SK-N-SH (cell line): ENCODE measurements around the gene TIAL1. TPM values are rescaled to one million over a fixed set of nuclear protein-coding genes. Genes with fewer than 3 reads are reported as not detected.

ENCODE experiments used
- CTCF ChIA-PET: fragments of 300-600, 350-600 bp; formaldehyde crosslinking; extraction: SDS; loops from one replicate; lab custom pipeline; 2021; lab: Yijun Ruan, JAX
- POLR2A ChIA-PET: fragments of 350-600 bp; sonication (Branson Sonifier 250); formaldehyde crosslinking; extraction: SDS; loops from one replicate; lab custom pipeline; 2020; ENCODE audit warnings: antibody characterized with exemption, inconsistent platforms; lab: Yijun Ruan, JAX
- DNase-seq: peaks from one replicate; pipeline ENCODE4 v3.0.0; 2012
- H2AFZ ChIP-seq: fragments of 200-600 bp; sonication (generic); 2 replicates; pipeline ENCODE4 v1.8.1; 2016; ENCODE audit warnings: antibody characterized with exemption, mild to moderate bottlenecking, low read depth
- H3F3A ChIP-seq: fragments of 200-600 bp; sonication (generic); replicated peaks from 2 replicates; pipeline ENCODE3; 2016; ENCODE audit warnings: antibody characterized with exemption, mild to moderate bottlenecking; ENCODE audit not compliant: insufficient read depth
- H3K27ac ChIP-seq, 2 experiments: fragments of 200-500 bp in 1 of 2; fragments of 200-600 bp in 1 of 2; sonication (Bioruptor generic) in 1 of 2; sonication (generic), shearing (Covaris generic) in 1 of 2; 2 replicates each; pipeline versions ENCODE4 v1.5.1 to v1.6.1; 2014 to 2016; ENCODE audit warnings: low read depth in 2 of 2, inconsistent platforms in 1 of 2, low read length in 1 of 2, mild to moderate bottlenecking in 1 of 2, mixed read lengths in 1 of 2
- H3K27me3 ChIP-seq: fragments of 200-600 bp; sonication (generic), shearing (Covaris generic); 2 replicates; pipeline ENCODE4 v1.6.1; 2016; ENCODE audit warnings: mixed run types; ENCODE audit not compliant: insufficient read depth
- H3K36me3 ChIP-seq, 2 experiments: fragments of 200-500 bp in 1 of 2; fragments of 200-600 bp in 1 of 2; sonication (Bioruptor generic) in 1 of 2; sonication (generic) in 1 of 2; replicated peaks in 1 of 2; 2 replicates each; pipeline versions ENCODE3 to v1.5.1; 2014 to 2016; ENCODE audit warnings: low read length in 1 of 2, mild to moderate bottlenecking in 1 of 2; ENCODE audit not compliant: insufficient read depth in 2 of 2, control insufficient read depth in 1 of 2
- H3K4me1 ChIP-seq, 2 experiments: fragments of 200-500 bp in 1 of 2; fragments of 200-600 bp in 1 of 2; sonication (Bioruptor generic) in 1 of 2; sonication (generic), shearing (Covaris generic) in 1 of 2; 2 replicates each; pipeline versions ENCODE4 v1.5.1 to v1.6.1; 2014 to 2016; ENCODE audit warnings: low read depth in 1 of 2, low read length in 1 of 2, mixed run types in 1 of 2; ENCODE audit not compliant: insufficient read depth in 2 of 2, control insufficient read depth in 1 of 2
- H3K4me2 ChIP-seq: fragments of 200-600 bp; sonication (generic), shearing (Covaris generic); 2 replicates; pipeline ENCODE4 v1.6.1; 2017; ENCODE audit warnings: mixed run types
- H3K4me3 ChIP-seq, 2 experiments: fragments of 200-500 bp in 1 of 2; fragments of 200-600 bp in 1 of 2; sonication (Bioruptor generic) in 1 of 2; sonication (generic), shearing (Covaris generic) in 1 of 2; 2 replicates each; pipeline versions ENCODE4 v1.5.1 to v1.8.1; 2014 to 2016; ENCODE audit warnings: low read depth in 2 of 2, inconsistent platforms in 1 of 2, low read length in 1 of 2, mild to moderate bottlenecking in 1 of 2, mixed read lengths in 1 of 2, moderate library complexity in 1 of 2
- H3K79me2 ChIP-seq: fragments of 200-600 bp; sonication (generic); 2 replicates; pipeline ENCODE4 v1.8.1; 2017; ENCODE audit warnings: mild to moderate bottlenecking; ENCODE audit not compliant: insufficient read depth
- H3K9ac ChIP-seq: fragments of 200-600 bp; sonication (generic); 2 replicates; pipeline ENCODE4 v1.6.1; 2017; ENCODE audit warnings: mixed run types
- H3K9me2 ChIP-seq: fragments of 200-600 bp; sonication (generic); 2 replicates; pipeline ENCODE4 v1.6.1; 2017; ENCODE audit warnings: mixed run types
- H3K9me3 ChIP-seq: fragments of 200-600 bp; sonication (generic); 2 replicates; pipeline ENCODE4 v1.6.1; 2017; ENCODE audit warnings: mixed run types, mild to moderate bottlenecking, moderate library complexity
- H4K20me1 ChIP-seq: fragments of 200-600 bp; sonication (generic); 2 replicates; pipeline ENCODE4 v1.6.1; 2017; ENCODE audit warnings: mild to moderate bottlenecking, mixed run types; ENCODE audit not compliant: insufficient read depth
- EP300 ChIP-seq, 2 experiments: IDR thresholded peaks; 2 replicates each; pipeline versions ENCODE4 v1.4.0 to v1.6.1; 2012; ENCODE audit warnings: borderline replicate concordance in 1 of 2, low read depth in 1 of 2, low read length in 1 of 2
- EZH2phosphoT487 ChIP-seq: fragments of 200-600 bp; sonication (generic); IDR thresholded peaks from 2 replicates; pipeline ENCODE4 v1.6.1; 2017; ENCODE audit warnings: low read depth, mixed run types, mild to moderate bottlenecking, antibody characterized with exemption, moderate library complexity, borderline replicate concordance
- FOSL2 ChIP-seq: IDR thresholded peaks from 2 replicates; pipeline ENCODE4 v1.4.0; 2012; ENCODE audit warnings: low read depth, mild to moderate bottlenecking, moderate library complexity, borderline replicate concordance
- FOXJ3 ChIP-seq: sonication (generic); formaldehyde crosslinking; IDR thresholded peaks from 2 replicates; pipeline ENCODE4 v1.5.1; 2020; ENCODE audit warnings: mild to moderate bottlenecking, missing genetic modification reagents
- GABPA ChIP-seq: IDR thresholded peaks from 2 replicates; pipeline ENCODE4 v1.4.0; 2012; ENCODE audit warnings: low read depth, mild to moderate bottlenecking
- MXI1 ChIP-seq: IDR thresholded peaks from 2 replicates; pipeline ENCODE4 v1.6.1; 2012; ENCODE audit warnings: mild to moderate bottlenecking, low read depth, low read length, improper control_type of control experiment
- NFIC ChIP-seq: IDR thresholded peaks from 2 replicates; pipeline ENCODE4 v1.4.0; 2012; ENCODE audit warnings: borderline replicate concordance
- NRF1 ChIP-seq: IDR thresholded peaks from 2 replicates; pipeline ENCODE4 v1.6.1; 2012; ENCODE audit warnings: low read depth, mild to moderate bottlenecking, low read length
- POLR2AphosphoS5 ChIP-seq: IDR thresholded peaks from 2 replicates; pipeline ENCODE4 v1.6.1; 2012; ENCODE audit warnings: low read depth, low read length
- RAD21 ChIP-seq: IDR thresholded peaks from 2 replicates; pipeline ENCODE4 v1.6.1; 2012; ENCODE audit warnings: mild to moderate bottlenecking, low read length
- RCOR1 ChIP-seq: fragments of 150-350 bp; IDR thresholded peaks from 2 replicates; pipeline ENCODE4 v1.6.1; 2017; ENCODE audit warnings: antibody characterized with exemption, low read length
- RXRA ChIP-seq: IDR thresholded peaks from 2 replicates; pipeline ENCODE4 v1.4.0; 2012; ENCODE audit warnings: low read depth, mild to moderate bottlenecking, borderline replicate concordance
- SIN3A ChIP-seq: IDR thresholded peaks from 2 replicates; pipeline ENCODE4 v1.6.1; 2012; ENCODE audit warnings: low read depth, mild to moderate bottlenecking, low read length, moderate library complexity, borderline replicate concordance
- SMC3 ChIP-seq: IDR thresholded peaks from 2 replicates; pipeline ENCODE4 v1.6.1; 2012; ENCODE audit warnings: low read depth, low read length, improper control_type of control experiment
- TAF1 ChIP-seq: IDR thresholded peaks from 2 replicates; pipeline ENCODE4 v1.6.1; 2012; ENCODE audit warnings: low read depth, mild to moderate bottlenecking, low read length, moderate library complexity, borderline replicate concordance
- TEAD4 ChIP-seq: IDR thresholded peaks from 2 replicates; pipeline ENCODE4 v1.4.0; 2012; ENCODE audit warnings: mild to moderate bottlenecking, borderline replicate concordance; ENCODE audit not compliant: insufficient read depth
- YY1 ChIP-seq: IDR thresholded peaks from 2 replicates; pipeline ENCODE4 v1.4.0; 2012; ENCODE audit warnings: low read depth, mild to moderate bottlenecking
- WGBS: methylation state at CpG from one replicate; pipeline ENCODE4 v1.1.6; 2017; ENCODE audit warnings: low lambda C conversion rate; 5-methylcytosine and 5-hydroxymethylcytosine counted together
- polyA plus RNA-seq, 3 experiments: library from polyadenylated mRNA; depleted of rRNA; stranded (reverse); fragments of >200 nt; gene quantifications; 2 replicates each; pipeline ENCODE4 v1.2.3, GENCODE V29; 2012
- TF ChIP-seq, protein P1 (sequence below): IDR thresholded peaks from 2 replicates; pipeline ENCODE4 v1.6.1; 2012; ENCODE audit warnings: mild to moderate bottlenecking, low read depth, low read length, moderate library complexity
- TF ChIP-seq, protein P2 (sequence below): IDR thresholded peaks from 2 replicates; pipeline ENCODE4 v1.4.0; 2012; ENCODE audit warnings: low read depth, borderline replicate concordance
- TF ChIP-seq, protein P3 (sequence below): fragments of 150-350 bp; IDR thresholded peaks from 2 replicates; pipeline ENCODE4 v1.6.1; 2016; ENCODE audit warnings: mild to moderate bottlenecking, low read depth, low read length
- TF ChIP-seq, protein P4 (sequence below): IDR thresholded peaks from 2 replicates; pipeline ENCODE4 v1.4.0; 2012; ENCODE audit warnings: low read depth
- TF ChIP-seq, protein P5 (sequence below): IDR thresholded peaks from 2 replicates; pipeline ENCODE4; 2012

The TIAL1 gene, protein sequence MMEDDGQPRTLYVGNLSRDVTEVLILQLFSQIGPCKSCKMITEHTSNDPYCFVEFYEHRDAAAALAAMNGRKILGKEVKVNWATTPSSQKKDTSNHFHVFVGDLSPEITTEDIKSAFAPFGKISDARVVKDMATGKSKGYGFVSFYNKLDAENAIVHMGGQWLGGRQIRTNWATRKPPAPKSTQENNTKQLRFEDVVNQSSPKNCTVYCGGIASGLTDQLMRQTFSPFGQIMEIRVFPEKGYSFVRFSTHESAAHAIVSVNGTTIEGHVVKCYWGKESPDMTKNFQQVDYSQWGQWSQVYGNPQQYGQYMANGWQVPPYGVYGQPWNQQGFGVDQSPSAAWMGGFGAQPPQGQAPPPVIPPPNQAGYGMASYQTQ
- polyA plus RNA-seq (2012; rRNA removed) = 58.0 and 70.6 TPM in 2 replicates
- 50.3 and 65.2 TPM in 2 replicates for polyA plus RNA-seq (2012; cell fraction: cytosol; rRNA removed)
- 173 and 287 TPM in 2 replicates for polyA plus RNA-seq (2012; cell fraction: nucleus; rRNA removed)

DNA sequence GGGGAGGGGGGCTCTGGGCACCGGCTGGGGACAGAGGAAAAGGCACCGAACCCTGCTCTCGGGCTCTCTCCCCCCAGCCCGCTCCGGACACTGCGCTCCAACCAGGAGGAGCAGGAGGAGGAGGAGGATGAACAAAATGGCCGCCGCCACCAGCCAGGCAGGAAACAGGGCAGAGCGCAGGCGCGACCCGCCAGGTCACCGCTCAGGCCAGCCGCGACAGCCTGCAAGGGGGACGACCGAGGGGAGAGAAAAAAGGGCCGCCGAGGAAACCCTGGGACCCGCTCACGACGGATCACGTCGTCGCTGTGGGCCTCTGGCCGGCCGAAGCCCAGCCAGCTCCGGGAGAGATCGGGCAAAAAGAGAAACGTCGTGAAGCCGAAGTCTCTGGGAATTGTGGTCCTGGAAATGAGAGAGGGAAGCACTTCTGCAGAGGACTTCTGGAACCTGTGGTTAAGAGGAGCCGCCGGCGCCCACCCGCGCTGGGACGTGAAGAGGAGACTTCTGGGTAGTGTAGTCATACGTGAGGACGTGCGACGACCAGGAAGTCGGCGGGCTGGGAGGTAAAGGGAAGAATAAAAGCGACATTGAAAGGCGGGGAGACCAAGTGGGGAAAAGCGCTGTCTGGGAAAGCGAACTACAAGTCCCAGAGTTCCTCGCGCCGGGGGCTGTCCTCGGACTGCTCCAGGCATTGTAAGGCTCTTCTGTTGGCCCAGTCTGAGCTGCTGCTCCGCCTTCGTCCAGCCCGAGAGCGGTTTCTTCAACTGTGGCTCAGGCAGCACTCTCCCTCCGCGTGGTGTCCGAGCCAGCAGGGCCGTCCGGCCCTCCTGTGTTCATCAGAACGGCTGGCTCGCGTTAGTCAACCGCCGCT lies at the start of gene TIAL1:
Gene TIAL1 (minus strand): TSS at position 428 of the 868 bp plus-strand sequence. CDS start 499 bp downstream, outside the sequence.
- peaks cover 17 to 20% of the 10 kb centered on the region in 2 experiments for H3K36me3 ChIP-seq
- ChIA-PET CTCF (interaction anchor here (1.5 to 1.8 kb wide), 3 partner anchors 12 to 397 kb away, joined by 3 to 9 read pairs (median 6); no protein-coding TSS in a partner anchor), POLR2A (interaction anchor here (0.9 kb wide), 1 partner anchor 296 kb away, joined by 4 read pairs; the partner anchor contains the start of gene SEC23IP)
- H3K27me3 ChIP-seq = no peaks in the 10 kb centered on the region
- H2AFZ ChIP-seq = peak within 1 kb of the TSS; percentile 97
- H3K79me2 ChIP-seq = peaks cover 45% of the 10 kb centered on the region
- peaks cover 31% of the 10 kb centered on the region in 2 experiments for H3K4me1 ChIP-seq
- H4K20me1 ChIP-seq = peaks cover 38% of the 10 kb centered on the region
- peak within 1 kb of the TSS; percentile 84 for H3K4me2 ChIP-seq
- under 1% methylated on average over 55 of the region's 66 CpGs for WGBS
- H3K9me2 ChIP-seq = no peaks in the 10 kb centered on the region
- H3K4me3 ChIP-seq = peak within 1 kb of the TSS; percentile 96
- peak; percentile 89 for DNase-seq
- no peaks in the 10 kb centered on the region for H3K9me3 ChIP-seq
- peaks cover 20% of the 10 kb centered on the region for H3F3A ChIP-seq
- peak within 1 kb of the TSS; percentile 99 for H3K9ac ChIP-seq
- H3K27ac ChIP-seq = peak within 1 kb of the TSS; percentile 99
- TF ChIP-seq GABPA (peak; percentile 69), NFIC (no peak), POLR2AphosphoS5 (peak; percentile 98), TEAD4 (no peak), NRF1 (peak; percentile 74), RCOR1 (no peak; the same call in 1 of the 2 replicates), MXI1 (peak; percentile 100), RAD21 (no peak), FOSL2 (no peak), FOXJ3 (CRISPR knock-in tag) (no peak), EP300 (IDR thresholded peaks at IDR 0.05; ENCODE audit: borderline replicate concordance in 1 of 2, low read depth in 1 of 2, low read length in 1 of 2) (no peak), EZH2phosphoT487 (no peak), TAF1 (peak; percentile 80; the same call in 1 of the 2 replicates), RXRA (no peak), SMC3 (no peak), YY1 (peak; percentile 92), SIN3A (peak; percentile 99)
- TF ChIP-seq, protein P1, sequence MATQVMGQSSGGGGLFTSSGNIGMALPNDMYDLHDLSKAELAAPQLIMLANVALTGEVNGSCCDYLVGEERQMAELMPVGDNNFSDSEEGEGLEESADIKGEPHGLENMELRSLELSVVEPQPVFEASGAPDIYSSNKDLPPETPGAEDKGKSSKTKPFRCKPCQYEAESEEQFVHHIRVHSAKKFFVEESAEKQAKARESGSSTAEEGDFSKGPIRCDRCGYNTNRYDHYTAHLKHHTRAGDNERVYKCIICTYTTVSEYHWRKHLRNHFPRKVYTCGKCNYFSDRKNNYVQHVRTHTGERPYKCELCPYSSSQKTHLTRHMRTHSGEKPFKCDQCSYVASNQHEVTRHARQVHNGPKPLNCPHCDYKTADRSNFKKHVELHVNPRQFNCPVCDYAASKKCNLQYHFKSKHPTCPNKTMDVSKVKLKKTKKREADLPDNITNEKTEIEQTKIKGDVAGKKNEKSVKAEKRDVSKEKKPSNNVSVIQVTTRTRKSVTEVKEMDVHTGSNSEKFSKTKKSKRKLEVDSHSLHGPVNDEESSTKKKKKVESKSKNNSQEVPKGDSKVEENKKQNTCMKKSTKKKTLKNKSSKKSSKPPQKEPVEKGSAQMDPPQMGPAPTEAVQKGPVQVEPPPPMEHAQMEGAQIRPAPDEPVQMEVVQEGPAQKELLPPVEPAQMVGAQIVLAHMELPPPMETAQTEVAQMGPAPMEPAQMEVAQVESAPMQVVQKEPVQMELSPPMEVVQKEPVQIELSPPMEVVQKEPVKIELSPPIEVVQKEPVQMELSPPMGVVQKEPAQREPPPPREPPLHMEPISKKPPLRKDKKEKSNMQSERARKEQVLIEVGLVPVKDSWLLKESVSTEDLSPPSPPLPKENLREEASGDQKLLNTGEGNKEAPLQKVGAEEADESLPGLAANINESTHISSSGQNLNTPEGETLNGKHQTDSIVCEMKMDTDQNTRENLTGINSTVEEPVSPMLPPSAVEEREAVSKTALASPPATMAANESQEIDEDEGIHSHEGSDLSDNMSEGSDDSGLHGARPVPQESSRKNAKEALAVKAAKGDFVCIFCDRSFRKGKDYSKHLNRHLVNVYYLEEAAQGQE = no peak
- TF ChIP-seq, protein P2, sequence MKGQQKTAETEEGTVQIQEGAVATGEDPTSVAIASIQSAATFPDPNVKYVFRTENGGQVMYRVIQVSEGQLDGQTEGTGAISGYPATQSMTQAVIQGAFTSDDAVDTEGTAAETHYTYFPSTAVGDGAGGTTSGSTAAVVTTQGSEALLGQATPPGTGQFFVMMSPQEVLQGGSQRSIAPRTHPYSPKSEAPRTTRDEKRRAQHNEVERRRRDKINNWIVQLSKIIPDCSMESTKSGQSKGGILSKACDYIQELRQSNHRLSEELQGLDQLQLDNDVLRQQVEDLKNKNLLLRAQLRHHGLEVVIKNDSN = no peak
- TF ChIP-seq, protein P3, sequence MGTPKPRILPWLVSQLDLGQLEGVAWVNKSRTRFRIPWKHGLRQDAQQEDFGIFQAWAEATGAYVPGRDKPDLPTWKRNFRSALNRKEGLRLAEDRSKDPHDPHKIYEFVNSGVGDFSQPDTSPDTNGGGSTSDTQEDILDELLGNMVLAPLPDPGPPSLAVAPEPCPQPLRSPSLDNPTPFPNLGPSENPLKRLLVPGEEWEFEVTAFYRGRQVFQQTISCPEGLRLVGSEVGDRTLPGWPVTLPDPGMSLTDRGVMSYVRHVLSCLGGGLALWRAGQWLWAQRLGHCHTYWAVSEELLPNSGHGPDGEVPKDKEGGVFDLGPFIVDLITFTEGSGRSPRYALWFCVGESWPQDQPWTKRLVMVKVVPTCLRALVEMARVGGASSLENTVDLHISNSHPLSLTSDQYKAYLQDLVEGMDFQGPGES = no peak
- TF ChIP-seq, protein P4, sequence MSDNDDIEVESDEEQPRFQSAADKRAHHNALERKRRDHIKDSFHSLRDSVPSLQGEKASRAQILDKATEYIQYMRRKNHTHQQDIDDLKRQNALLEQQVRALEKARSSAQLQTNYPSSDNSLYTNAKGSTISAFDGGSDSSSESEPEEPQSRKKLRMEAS = peak; percentile 99
- TF ChIP-seq, protein P5, sequence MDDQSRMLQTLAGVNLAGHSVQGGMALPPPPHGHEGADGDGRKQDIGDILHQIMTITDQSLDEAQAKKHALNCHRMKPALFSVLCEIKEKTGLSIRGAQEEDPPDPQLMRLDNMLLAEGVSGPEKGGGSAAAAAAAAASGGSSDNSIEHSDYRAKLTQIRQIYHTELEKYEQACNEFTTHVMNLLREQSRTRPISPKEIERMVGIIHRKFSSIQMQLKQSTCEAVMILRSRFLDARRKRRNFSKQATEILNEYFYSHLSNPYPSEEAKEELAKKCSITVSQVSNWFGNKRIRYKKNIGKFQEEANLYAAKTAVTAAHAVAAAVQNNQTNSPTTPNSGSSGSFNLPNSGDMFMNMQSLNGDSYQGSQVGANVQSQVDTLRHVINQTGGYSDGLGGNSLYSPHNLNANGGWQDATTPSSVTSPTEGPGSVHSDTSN = peak; percentile 1; the same call in 1 of the 2 replicates
